ENCODE data around the gene NDFIP1. TPM values are rescaled to one million over a fixed set of nuclear protein-coding genes. Genes with fewer than 3 reads are reported as not detected.

Gene NDFIP1
- total RNA-seq, 4 donors from 2014 or later: 60.4 to 73.6 (median 64.6) TPM

- no peak for TF ChIP-seq CTCF (IDR thresholded peaks at IDR 0.05)
- no peak for ATAC-seq (ENCODE audit: low FRiP score)
- DNase-seq (ENCODE audit: low spot score): no peak
Observed at GRCh38 chr5:142197098-142197497, 88.5 kb downstream of the NDFIP1 start.

- no peak for TF ChIP-seq CTCF (IDR thresholded peaks at IDR 0.05)
- DNase-seq (ENCODE audit: low spot score): no peak
- ATAC-seq (ENCODE audit: low FRiP score): no peak
Observed at GRCh38 chr5:142197781-142198180, 89.2 kb downstream of the NDFIP1 start.

GRCh38 chr5:142199388-142199787 lies 90.8 kb downstream of the NDFIP1 start:
- DNase-seq (ENCODE audit: low spot score) (no peak), ATAC-seq (ENCODE audit: low FRiP score) (no peak)
- no peak for TF ChIP-seq CTCF (IDR thresholded peaks at IDR 0.05)

- no peak for TF ChIP-seq CTCF (IDR thresholded peaks at IDR 0.05)
- ATAC-seq (ENCODE audit: low FRiP score) (no peak), DNase-seq (ENCODE audit: low spot score) (no peak)
Observed at GRCh38 chr5:142200387-142200786, 91.8 kb downstream of the NDFIP1 start.

- ATAC-seq (ENCODE audit: low FRiP score) (no peak), DNase-seq (ENCODE audit: low spot score) (no peak)
- no peak for TF ChIP-seq CTCF (IDR thresholded peaks at IDR 0.05)
Observed at GRCh38 chr5:142201471-142201887, 92.9 kb downstream of the NDFIP1 start.

GRCh38 chr5:142202282-142202681 lies 93.7 kb downstream of the NDFIP1 start:
- no peak for DNase-seq (ENCODE audit: low spot score)
- TF ChIP-seq CTCF (IDR thresholded peaks at IDR 0.05): no peak
- ATAC-seq (ENCODE audit: low FRiP score): no peak

Other genes with a start within 250 kb of the NDFIP1 start
- gene PCDH1, start 230.4 kb upstream of the NDFIP1 start, total RNA-seq: 100 to 1,000 TPM in 1 of 4 donors, 10 to 100 TPM in 3; 10.6 to 148 (median 50.6) TPM
- 10 to 100 TPM; 57.3 to 87.5 (median 61.0) TPM for gene DELE1, start 184.9 kb upstream of the NDFIP1 start, total RNA-seq
- 10 to 100 TPM in 1 of 4 donors, 1 to 10 TPM in 3; 4.0 to 18.9 (median 6.7) TPM for gene PCDH12, start 150.6 kb upstream of the NDFIP1 start, total RNA-seq
- gene RNF14, start 139.7 kb upstream of the NDFIP1 start, total RNA-seq: 100 to 1,000 TPM in 1 of 4 donors, 10 to 100 TPM in 3; 47.3 to 107 (median 66.7) TPM
- gene GNPDA1, start 95.8 kb upstream of the NDFIP1 start, total RNA-seq: 10 to 100 TPM; 28.6 to 37.0 (median 33.2) TPM
- 10 to 100 TPM; 40.4 to 93.5 (median 47.3) TPM for gene SPRY4, start 216.2 kb downstream of the NDFIP1 start, total RNA-seq